Forelimb muscle (tissue), 1 donor: Measurements from ENCODE around the gene SLC39A5. TPM values are rescaled to one million over a fixed set of nuclear protein-coding genes. Genes with fewer than 3 reads are reported as not detected.

Source experiments
- DNase-seq: peaks from one replicate; pipeline ENCODE4 v3.0.0-alpha.2; 2013; ENCODE audit warnings: low read depth
- polyA plus RNA-seq: library from polyadenylated mRNA; unstranded; fragments of 120-200 nt; gene quantifications from one replicate; pipeline ENCODE4 v1.2.1, GENCODE V29; 2013; ENCODE audit not compliant: insufficient read length

SLC39A5 gene
- polyA plus RNA-seq, 1 donor = 0.56 TPM

DNA sequence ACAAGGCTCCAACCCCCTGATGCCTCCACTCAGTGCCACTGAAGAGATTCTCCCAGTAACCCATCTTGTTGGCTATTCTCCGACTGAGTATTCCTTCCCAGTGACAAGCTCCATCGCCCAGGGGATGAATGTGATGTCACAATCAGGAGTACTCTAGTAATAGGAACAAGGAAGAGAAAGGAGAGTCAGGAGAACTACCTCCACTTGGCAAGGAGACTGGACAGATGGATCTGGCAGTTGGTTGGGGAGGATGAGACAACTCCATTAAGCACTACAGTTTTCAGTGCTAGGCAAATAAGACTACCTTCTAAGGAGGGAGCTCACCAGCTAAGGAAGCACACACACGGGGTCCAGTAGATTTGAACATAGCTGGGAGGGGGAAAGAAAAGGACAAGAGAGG is 13.4 kb upstream of the SLC39A5 start:
- DNase-seq = no peak

DNA sequence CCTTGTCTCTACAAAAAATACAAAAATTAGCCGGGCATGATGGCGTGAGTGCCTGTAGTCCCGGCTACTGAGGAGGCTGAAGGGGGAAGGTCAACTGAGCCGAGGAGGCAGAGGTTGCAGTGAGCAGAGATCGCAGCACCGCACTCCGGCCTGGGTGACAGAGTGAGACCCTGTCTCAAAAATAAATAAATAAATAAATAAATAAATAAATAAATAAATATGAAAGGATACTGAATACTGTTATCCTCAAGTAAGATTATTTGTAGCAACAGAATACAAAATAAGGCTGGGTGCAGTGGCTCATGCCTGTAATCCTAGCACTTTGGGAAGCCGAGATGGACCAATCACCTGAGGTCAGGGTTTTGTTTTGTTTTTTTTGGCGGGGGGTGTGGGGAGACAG is 10.0 kb upstream of the SLC39A5 start:
- no peak for DNase-seq

DNA sequence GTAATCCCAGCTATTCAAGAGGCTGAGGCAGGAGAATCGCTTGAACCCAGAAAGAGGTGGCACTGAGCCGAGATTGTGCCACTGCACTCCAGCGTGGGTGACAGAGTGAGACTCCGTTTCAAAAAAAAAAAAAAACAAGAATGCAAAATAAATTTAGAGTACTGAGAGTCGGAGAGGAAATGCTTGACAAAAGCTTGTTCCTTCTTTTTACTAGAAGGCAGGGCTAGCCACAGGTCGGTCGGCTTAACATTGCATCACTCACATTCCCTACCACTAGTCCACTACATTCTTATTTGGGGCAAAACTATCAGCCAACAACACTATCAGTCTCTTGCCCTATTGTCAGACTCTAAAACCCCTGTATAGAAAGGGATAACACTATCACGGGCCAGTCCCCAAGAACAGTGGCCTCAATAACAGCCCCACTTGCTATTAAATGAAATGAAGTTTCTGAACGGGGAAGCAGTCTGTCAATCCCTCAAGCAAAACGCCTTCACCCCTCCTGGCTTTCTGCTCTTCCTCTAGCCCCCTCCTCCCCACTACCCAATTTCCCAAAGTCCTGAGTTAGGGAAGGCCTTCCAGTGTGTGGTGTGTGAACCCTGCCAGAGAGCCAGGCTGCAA is 9.1 kb upstream of the SLC39A5 start:
- no peak for DNase-seq

- no peak for DNase-seq
These were observed 8.6 kb upstream of the SLC39A5 start for GRCh38 chr12:56221232-56221756.

- peak; percentile 96 for DNase-seq
These were observed 7.9 kb upstream of the SLC39A5 start, which contains the start of gene RNF41 for GRCh38 chr12:56221757-56222530. RNF41 (minus strand) TSS chr12:56221922; CDS start chr12:56214047, 7,875 bp downstream.

- no peak for DNase-seq
These were observed 7.3 kb upstream of the SLC39A5 start for GRCh38 chr12:56222531-56222895.

DNA sequence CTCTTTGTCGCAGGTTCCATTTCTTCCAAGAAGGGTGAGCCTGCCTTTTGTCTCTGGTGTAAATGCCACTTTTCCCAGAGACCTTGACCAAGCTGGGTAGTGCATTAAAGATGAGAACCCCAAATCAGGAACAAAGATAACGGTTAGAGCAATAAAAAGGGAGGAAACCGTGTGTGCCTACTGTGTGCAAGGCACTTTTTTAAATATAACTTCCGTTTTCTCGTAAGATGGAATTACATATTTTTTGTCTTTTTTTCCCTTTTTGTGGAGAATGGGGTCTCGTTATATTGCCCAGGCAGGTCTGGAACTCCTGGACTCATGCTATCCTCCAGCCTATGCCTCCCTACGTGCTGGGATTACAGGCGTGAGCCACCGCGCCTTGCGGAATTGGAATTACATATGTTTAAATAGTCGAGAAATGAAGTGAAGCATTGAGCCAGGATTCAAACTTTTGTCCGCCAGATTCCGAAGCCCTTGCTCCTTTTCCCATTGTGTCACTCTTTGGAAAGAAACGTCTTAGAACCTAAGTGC is 6.2 kb upstream of the SLC39A5 start:
- no peak for DNase-seq

GRCh38 chr12:56224102-56224701 is 5.6 kb upstream of the SLC39A5 start, which contains the start of gene NABP2:
NABP2 (plus strand) TSS chr12:56224342; CDS start chr12:56224857, 515 bp downstream.
- DNase-seq = peak; percentile 95

- no peak for DNase-seq
These were observed 4.9 kb upstream of the SLC39A5 start for GRCh38 chr12:56224954-56225353.

GRCh38 chr12:56229082-56229481 is 769 bp upstream of the SLC39A5 start:
- DNase-seq = no peak

DNA sequence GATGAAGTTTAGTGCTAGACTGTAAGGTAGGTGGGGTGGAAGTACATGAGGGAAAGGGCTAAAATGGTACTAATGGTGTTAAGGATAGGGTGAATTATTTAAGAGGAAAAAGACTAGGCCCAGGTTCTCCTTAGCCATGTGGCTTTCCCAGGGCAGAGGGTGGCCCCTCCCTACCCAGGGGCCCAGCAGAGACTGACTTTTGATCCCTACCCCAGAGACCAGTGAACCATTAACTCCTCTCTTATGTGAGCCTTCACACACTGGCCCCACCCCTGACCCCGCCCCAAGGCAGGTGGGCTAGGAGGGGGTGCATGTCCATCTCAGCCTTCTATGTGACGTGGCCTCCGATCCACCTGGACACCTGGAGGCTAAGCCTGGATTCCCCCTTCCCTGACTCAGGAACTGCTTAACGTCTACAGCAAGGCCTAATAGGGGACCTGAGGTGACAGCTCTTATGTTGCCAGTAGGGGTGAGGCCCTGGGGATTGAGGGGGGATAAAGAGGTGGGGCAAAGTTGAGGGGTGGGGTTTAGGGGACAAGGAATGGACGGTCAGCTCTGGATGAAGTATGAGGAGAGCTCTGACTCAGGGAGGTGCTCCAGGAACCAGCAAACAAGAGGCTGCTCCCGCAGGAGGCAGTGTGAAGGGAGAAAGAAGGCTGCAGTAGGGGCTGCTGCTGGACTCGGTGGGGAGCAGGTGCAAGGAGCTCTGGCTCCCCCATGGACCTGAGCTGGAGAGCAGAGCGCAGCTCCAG is 757 bp downstream of the SLC39A5 start:
- no peak for DNase-seq

- DNase-seq = no peak
These were observed 1.3 kb downstream of the SLC39A5 start for GRCh38 chr12:56231184-56231582.

GRCh38 chr12:56234746-56235436 is 5.0 kb downstream of the SLC39A5 start:
- DNase-seq = no peak

DNA sequence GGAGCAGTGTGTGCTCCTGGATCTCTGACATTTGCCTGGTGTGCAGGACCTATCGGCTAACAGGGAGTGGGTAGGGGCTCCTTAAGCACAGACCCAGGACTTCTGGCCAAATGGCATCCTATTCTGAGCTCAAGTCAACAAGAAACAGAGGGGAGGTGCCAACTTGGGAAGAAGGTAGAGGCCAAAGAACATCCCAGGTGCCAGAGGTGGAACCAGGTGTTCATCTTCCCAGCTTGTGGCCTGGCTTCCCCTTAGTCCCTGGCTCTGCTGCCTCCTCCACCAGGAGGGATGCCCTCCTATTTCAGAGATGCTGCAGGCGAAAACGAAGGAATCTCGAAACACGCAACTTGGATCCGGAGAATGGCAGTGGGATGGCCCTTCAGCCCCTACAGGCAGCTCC is 6.2 kb downstream of the SLC39A5 start:
- no peak for DNase-seq

DNA sequence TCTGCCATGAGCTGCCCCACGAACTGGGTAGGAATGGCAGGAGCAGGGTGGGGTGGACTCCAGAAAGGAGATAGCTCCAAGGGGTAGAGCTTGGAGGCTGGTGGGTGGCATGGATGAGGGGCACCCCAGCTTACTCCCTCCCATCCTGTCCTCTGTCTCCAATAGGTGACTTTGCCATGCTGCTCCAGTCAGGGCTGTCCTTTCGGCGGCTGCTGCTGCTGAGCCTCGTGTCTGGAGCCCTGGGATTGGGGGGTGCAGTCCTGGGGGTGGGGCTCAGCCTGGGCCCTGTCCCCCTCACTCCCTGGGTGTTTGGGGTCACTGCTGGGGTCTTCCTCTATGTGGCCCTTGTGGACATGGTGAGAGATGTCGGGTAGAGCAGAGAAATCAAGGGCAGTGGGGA is 7.1 kb downstream of the SLC39A5 start:
- no peak for DNase-seq

- no peak for DNase-seq
These were observed 7.7 kb downstream of the SLC39A5 start for GRCh38 chr12:56237552-56237951.

- no peak for DNase-seq
These were observed 11.8 kb downstream of the SLC39A5 start for GRCh38 chr12:56241424-56242303.

GRCh38 chr12:56242986-56243385 is 13.1 kb downstream of the SLC39A5 start:
- DNase-seq = no peak

GRCh38 chr12:56243731-56244181 is 13.9 kb downstream of the SLC39A5 start:
- no peak for DNase-seq

- no peak for DNase-seq
These were observed 14.6 kb downstream of the SLC39A5 start for GRCh38 chr12:56244494-56244893.
